ENCODE data around the gene SULT1E1. TPM values are rescaled to one million over a fixed set of nuclear protein-coding genes. Genes with fewer than 3 reads are reported as not detected.

Gene SULT1E1
- total and polyA plus RNA-seq, 12 donors = 8.0 to 52.9 (median 16.7) TPM

DNA sequence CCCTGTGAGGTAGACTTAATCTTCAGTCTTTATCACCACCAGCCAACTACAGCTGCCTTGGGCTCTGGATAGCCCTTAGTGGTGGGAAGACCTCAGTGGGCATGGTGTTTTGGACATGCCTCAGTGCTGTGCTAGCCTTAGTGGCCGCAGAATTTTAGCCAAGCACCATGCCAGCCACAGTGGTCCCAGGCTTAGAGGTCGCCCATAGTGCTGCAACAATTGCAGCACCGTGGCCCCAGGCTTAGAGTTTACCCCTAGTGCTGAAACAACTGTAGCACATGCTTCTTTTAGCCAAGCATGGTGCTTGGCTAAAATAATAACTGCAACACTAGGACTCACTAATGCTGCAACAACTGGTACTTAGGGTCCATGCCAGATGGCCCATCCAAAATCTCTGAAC, 60.6 kb downstream of the SULT1E1 start:
- intact Hi-C loops (cut with DNase I) = no loop called here
- whole genome bisulfite sequencing, 4 donors = 55 to 85% (median 67%) methylated on average over 2 to 3 of the region's 3 CpGs
- no peaks in the 10 kb centered on the region for H3K27me3 ChIP-seq
- no peak for DNase-seq
- H3K36me3 ChIP-seq (replicated peaks in 1 of 2) = no peaks in the 10 kb centered on the region
- no peaks in the 10 kb centered on the region for H3K4me1 ChIP-seq (replicated peaks in 1 of 2)
- H3K27ac ChIP-seq = no peak overlapping the region
- no peak overlapping the region for H3K4me3 ChIP-seq
- H3K9me3 ChIP-seq (replicated peaks in 1 of 3) = no peaks in the 10 kb centered on the region
- TF ChIP-seq, protein P1, sequence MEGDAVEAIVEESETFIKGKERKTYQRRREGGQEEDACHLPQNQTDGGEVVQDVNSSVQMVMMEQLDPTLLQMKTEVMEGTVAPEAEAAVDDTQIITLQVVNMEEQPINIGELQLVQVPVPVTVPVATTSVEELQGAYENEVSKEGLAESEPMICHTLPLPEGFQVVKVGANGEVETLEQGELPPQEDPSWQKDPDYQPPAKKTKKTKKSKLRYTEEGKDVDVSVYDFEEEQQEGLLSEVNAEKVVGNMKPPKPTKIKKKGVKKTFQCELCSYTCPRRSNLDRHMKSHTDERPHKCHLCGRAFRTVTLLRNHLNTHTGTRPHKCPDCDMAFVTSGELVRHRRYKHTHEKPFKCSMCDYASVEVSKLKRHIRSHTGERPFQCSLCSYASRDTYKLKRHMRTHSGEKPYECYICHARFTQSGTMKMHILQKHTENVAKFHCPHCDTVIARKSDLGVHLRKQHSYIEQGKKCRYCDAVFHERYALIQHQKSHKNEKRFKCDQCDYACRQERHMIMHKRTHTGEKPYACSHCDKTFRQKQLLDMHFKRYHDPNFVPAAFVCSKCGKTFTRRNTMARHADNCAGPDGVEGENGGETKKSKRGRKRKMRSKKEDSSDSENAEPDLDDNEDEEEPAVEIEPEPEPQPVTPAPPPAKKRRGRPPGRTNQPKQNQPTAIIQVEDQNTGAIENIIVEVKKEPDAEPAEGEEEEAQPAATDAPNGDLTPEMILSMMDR (IDR thresholded peaks at IDR 0.05) = no peak
- TF ChIP-seq POLR2A (IDR thresholded peaks at IDR 0.05) = no peak

DNA sequence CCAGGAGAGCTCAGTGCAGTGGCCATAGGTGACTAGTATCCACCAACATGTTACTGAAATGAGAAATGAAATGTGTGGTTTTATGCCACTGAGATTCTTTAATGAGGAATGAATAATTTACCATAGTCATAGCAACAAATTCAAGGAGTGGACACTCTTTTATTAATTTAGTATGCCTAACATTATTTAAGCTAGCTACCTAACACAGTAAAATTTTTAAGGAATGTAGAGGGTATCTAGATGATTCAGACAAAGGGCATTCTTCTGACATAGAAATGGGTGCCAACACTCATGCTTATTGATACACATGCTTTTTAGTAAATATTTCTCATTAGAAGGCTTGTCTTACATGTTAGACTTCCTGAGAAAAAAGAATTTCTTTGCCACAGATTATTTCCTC, 66.2 kb downstream of the SULT1E1 start:
- Histone ChIP-seq H3K36me3 (replicated peaks in 1 of 2) (no peaks in the 10 kb centered on the region), H3K4me3 (no peak overlapping the region), H3K4me1 (replicated peaks in 1 of 2) (no peaks in the 10 kb centered on the region), H3K9me3 (replicated peaks in 1 of 3) (no peaks in the 10 kb centered on the region), H3K27ac (no peak overlapping the region), H3K27me3 (no peaks in the 10 kb centered on the region)
- TF ChIP-seq POLR2A (IDR thresholded peaks at IDR 0.05) = no peak
- TF ChIP-seq, protein P1 (IDR thresholded peaks at IDR 0.05) = no peak
- intact Hi-C loops (cut with DNase I) = no loop called here
- DNase-seq = no peak

Other genes with a start within 250 kb of the SULT1E1 start
- not detected for gene UGT2A2, start 220.5 kb downstream of the SULT1E1 start, total RNA-seq
- not detected for gene UGT2A2, start 220.5 kb downstream of the SULT1E1 start, polyA plus RNA-seq
- under 1 TPM in 1 of 9 donors, not detected in 8; 0.11 TPM for gene UGT2A1, start 206.9 kb downstream of the SULT1E1 start, total RNA-seq
- gene UGT2A1, start 206.9 kb downstream of the SULT1E1 start, polyA plus RNA-seq = not detected
- 1 to 10 TPM in 4 of 9 donors, under 1 TPM in 5; 0.18 to 2.0 (median 0.64) TPM for gene SULT1B1, start 99.5 kb downstream of the SULT1E1 start, total RNA-seq
- gene SULT1B1, start 99.5 kb downstream of the SULT1E1 start, polyA plus RNA-seq = under 1 TPM; 0.20 to 0.33 (median 0.32) TPM
- not detected for gene CSN1S1, start 70.9 kb upstream of the SULT1E1 start, total RNA-seq
- gene CSN1S1, start 70.9 kb upstream of the SULT1E1 start, polyA plus RNA-seq = under 1 TPM in 1 of 3 donors, not detected in 2; 0.17 TPM
- gene CSN2, start 105.6 kb upstream of the SULT1E1 start, total RNA-seq = not detected
- not detected for gene CSN2, start 105.6 kb upstream of the SULT1E1 start, polyA plus RNA-seq
- not detected for gene STATH, start 135.8 kb upstream of the SULT1E1 start, total RNA-seq
- not detected for gene STATH, start 135.8 kb upstream of the SULT1E1 start, polyA plus RNA-seq
- not detected for gene HTN3, start 168.3 kb upstream of the SULT1E1 start, total RNA-seq
- gene HTN3, start 168.3 kb upstream of the SULT1E1 start, polyA plus RNA-seq = under 1 TPM in 1 of 3 donors, not detected in 2; 0.57 TPM
- gene HTN1, start 190.3 kb upstream of the SULT1E1 start, total RNA-seq = not detected
- gene HTN1, start 190.3 kb upstream of the SULT1E1 start, polyA plus RNA-seq = not detected

Measured in adrenal gland (tissue), 12 donors.